ENCODE data around the gene STRADB. TPM values are rescaled to one million over a fixed set of nuclear protein-coding genes. Genes with fewer than 3 reads are reported as not detected.

The STRADB gene
- total and polyA plus RNA-seq, 8 donors = 8.1 to 19.1 (median 11.7) TPM

DNA sequence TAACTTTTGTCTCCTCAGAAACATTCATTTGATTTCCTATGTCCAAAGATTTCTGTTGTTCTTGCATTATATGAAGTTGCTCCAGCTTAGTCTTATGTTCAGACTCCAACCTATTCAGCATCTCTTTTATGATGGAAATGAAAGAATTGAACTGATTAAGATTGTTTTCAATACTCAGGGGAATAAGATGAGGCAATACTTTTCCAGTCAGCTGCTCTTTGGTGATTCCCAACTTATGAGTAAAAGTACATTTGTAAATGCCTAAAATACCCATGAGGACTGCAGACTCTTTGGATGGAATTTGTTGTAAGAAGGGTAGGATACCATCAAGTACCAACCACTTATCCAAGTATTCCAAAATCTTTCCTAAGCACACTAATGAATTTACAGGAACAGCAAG is 40.1 kb upstream of the STRADB start:
- FAIRE-seq (no peak), ATAC-seq (no peak), DNase-seq (no peak)
- Histone ChIP-seq H3K36me3 (no peaks in the 10 kb centered on the region), H3K27me3 (no peaks in the 10 kb centered on the region), H3K4me1 (peaks cover 7 to 21% (median 12%) of the 10 kb centered on the region in 3 donors), H3K27ac (no peak overlapping the region), H3K4me3 (no peak overlapping the region), H3K9me3 (no peaks in the 10 kb centered on the region)
- intact Hi-C loops (cut with DNase I) = no loop called here
- TF ChIP-seq, protein P1, sequence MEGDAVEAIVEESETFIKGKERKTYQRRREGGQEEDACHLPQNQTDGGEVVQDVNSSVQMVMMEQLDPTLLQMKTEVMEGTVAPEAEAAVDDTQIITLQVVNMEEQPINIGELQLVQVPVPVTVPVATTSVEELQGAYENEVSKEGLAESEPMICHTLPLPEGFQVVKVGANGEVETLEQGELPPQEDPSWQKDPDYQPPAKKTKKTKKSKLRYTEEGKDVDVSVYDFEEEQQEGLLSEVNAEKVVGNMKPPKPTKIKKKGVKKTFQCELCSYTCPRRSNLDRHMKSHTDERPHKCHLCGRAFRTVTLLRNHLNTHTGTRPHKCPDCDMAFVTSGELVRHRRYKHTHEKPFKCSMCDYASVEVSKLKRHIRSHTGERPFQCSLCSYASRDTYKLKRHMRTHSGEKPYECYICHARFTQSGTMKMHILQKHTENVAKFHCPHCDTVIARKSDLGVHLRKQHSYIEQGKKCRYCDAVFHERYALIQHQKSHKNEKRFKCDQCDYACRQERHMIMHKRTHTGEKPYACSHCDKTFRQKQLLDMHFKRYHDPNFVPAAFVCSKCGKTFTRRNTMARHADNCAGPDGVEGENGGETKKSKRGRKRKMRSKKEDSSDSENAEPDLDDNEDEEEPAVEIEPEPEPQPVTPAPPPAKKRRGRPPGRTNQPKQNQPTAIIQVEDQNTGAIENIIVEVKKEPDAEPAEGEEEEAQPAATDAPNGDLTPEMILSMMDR (IDR thresholded peaks at IDR 0.05) = no peak

DNA sequence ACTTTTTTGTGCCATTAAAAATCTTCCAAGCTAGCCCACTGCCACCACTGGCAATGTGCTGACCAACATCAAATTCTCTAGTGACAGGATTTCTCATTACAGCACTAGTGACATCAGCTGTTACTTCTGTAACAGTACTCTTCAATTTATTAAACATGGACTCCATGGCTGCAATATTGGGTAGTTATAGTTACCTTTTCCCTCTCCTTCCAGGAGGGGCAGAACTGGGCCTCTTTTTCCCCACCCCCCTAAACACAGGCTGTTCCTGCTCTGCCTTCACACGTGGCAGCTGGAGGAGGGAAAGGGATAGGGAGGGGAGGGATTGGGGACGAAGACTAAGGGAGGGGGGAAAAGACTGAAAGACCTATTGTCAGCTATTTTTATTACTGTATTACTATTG is 38.4 kb upstream of the STRADB start:
- Histone ChIP-seq H3K9me3 (no peaks in the 10 kb centered on the region), H3K27me3 (no peaks in the 10 kb centered on the region), H3K36me3 (no peaks in the 10 kb centered on the region), H3K4me3 (no peak overlapping the region), H3K4me1 (peaks cover 0 to 16% (median 4%) of the 10 kb centered on the region in 3 donors), H3K27ac (no peak overlapping the region)
- DNase-seq (no peak), FAIRE-seq (no peak), ATAC-seq (no peak)
- TF ChIP-seq, protein P1 (IDR thresholded peaks at IDR 0.05) = no peak
- intact Hi-C loops (cut with DNase I) = no loop called here
- WGBS, 2 donors = 43 to 61% methylated on average over 2 of the region's 2 CpGs

DNA sequence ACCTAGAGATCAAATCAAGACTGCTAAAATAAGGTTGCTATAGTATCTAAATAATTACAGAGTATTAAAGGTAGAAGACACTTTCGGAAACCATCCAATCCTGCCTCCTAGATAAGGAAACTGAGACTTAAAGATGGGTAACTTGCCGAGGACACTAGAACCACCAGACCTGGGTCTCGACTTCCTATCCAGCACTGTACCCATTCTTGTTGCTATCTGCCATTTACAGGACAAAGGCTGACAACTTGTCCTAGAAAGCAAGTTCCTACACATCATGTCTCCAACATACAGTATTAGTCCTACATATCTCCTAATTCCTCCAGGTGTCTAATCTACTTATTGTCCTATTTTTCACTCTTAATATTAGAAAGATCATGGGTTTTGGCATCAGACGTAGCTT is 38.0 kb upstream of the STRADB start:
- H3K9me3 ChIP-seq = no peaks in the 10 kb centered on the region
- H3K4me3 ChIP-seq = no peak overlapping the region
- TF ChIP-seq, protein P1 (IDR thresholded peaks at IDR 0.05) = no peak
- peaks cover 0 to 16% (median 4%) of the 10 kb centered on the region in 3 donors for H3K4me1 ChIP-seq
- intact Hi-C loops (cut with DNase I) = no loop called here
- ATAC-seq (no peak), DNase-seq (no peak), FAIRE-seq (no peak)
- no peak overlapping the region for H3K27ac ChIP-seq
- H3K27me3 ChIP-seq = no peaks in the 10 kb centered on the region
- WGBS, 2 donors = 63 to 70% methylated on average over 4 of the region's 4 CpGs
- no peaks in the 10 kb centered on the region for H3K36me3 ChIP-seq

DNA sequence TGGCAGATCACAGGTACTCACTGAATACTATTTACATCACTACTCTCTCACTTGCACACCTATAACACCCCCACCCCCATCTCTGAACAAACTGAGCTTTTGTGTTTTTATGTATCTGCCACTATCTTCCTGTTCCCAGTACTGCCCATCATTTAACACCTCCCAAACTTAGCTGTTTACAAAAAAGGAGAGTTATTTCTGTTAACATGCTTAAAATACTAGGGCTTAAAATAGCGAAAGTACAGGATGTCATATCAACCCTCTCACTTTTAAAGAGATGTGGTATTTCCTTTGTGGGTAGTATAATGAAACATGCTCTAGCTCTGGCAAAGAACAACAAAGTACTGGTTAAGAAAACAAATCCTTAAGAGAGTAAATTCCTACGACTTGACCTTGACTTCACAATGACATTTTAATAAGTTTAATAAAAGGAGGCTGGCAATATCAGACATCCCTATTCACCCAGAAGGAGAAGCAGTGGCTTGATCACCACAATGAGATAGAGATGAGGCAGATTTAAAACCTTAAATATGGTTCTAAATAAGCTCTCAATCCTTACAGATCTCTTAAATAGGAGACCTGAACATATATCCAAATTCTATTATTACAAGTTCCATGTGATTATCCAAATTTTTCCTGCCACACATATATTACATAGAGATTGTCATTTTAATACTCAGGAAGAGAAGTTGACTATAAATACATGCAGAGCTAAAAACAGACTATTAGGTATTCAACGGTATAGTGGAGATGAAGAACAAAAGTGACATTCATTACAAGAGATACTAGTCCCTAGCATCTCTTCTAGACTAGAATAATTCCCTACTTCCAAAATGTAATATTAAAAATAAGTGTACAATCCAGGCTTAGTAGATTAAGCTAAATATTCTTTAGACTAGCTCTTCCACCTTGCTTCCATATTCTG is 37.2 kb upstream of the STRADB start:
- Histone ChIP-seq H3K36me3 (no peaks in the 10 kb centered on the region), H3K27me3 (no peaks in the 10 kb centered on the region), H3K9me3 (no peaks in the 10 kb centered on the region), H3K4me1 (peaks cover 0 to 14% (median 4%) of the 10 kb centered on the region in 3 donors), H3K27ac (no peak overlapping the region), H3K4me3 (no peak overlapping the region)
- TF ChIP-seq, protein P1 (IDR thresholded peaks at IDR 0.05) = no peak
- WGBS, 2 donors = 51 to 56% methylated on average over 3 of the region's 3 CpGs
- FAIRE-seq = peak; percentile 32
- ATAC-seq = no peak
- intact Hi-C loops (cut with DNase I) = no loop called here
- no peak for DNase-seq

DNA sequence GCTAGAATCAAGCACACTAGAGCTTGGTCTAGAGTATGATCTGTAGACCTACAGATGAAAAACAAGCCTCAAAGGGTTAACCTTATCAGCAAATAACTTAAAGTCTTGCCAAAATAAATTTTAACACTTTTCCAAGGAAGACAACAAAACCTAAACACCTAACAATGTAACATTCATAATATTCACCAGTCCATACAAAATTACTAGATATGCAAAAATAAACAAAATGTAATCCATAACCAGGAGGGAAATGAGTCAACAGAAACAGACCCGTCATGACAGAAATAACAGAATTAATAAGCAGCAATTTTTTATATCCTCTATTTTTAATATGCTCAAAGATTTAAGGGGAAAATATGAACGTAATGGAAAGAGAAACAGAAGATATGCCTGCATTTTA is 36.4 kb upstream of the STRADB start:
- ATAC-seq (no peak), DNase-seq (no peak), FAIRE-seq (no peak)
- peaks cover 0 to 11% (median 4%) of the 10 kb centered on the region in 3 donors for H3K4me1 ChIP-seq
- no peak overlapping the region for H3K4me3 ChIP-seq
- H3K9me3 ChIP-seq = no peaks in the 10 kb centered on the region
- H3K36me3 ChIP-seq = no peaks in the 10 kb centered on the region
- WGBS, 2 donors = 12 to 33% methylated on average over 2 of the region's 2 CpGs
- intact Hi-C loops (cut with DNase I) = no loop called here
- H3K27me3 ChIP-seq = no peaks in the 10 kb centered on the region
- H3K27ac ChIP-seq = no peak overlapping the region
- TF ChIP-seq, protein P1 (IDR thresholded peaks at IDR 0.05) = no peak
